Gastrocnemius medialis (tissue), 4 donors: ENCODE data around the gene HOATZ. TPM values are rescaled to one million over a fixed set of nuclear protein-coding genes. Genes with fewer than 3 reads are reported as not detected.

Experiments
- ATAC-seq, 2 donors: fragments of 150-250 bp; one replicate each; pipeline ENCODE4 v1.9.1; 2016
- DNase-seq, 2 donors: peaks; one replicate each; pipeline ENCODE4 v3.0.0-alpha.2; 2019
- H3K27ac ChIP-seq, 4 donors: fragments of 200-600 bp; sonication (generic); 1 replicate in 1 of 4; 2 replicates in 3 of 4; pipeline ENCODE4 v1.5.1; 2016 to 2018; ENCODE audit warnings: mild to moderate bottlenecking in 2 of 4, moderate library complexity in 1 of 4
- H3K27me3 ChIP-seq, 3 donors: fragments of 200-600 bp; sonication (generic) in 2 of 3; 1 replicate in 1 of 3; 2 replicates in 2 of 3; pipeline versions ENCODE4 v1.5.1 to v1.6.0; 2016 to 2019; ENCODE audit warnings: mild to moderate bottlenecking in 1 of 3, moderate library complexity in 1 of 3
- H3K36me3 ChIP-seq, 2 donors: fragments of 200-600 bp; sonication (generic) in 1 of 2; one replicate each; pipeline ENCODE4 v1.5.1; 2017 to 2018
- H3K4me1 ChIP-seq, 2 donors: fragments of 200-600 bp; sonication (generic) in 1 of 2; one replicate each; pipeline ENCODE4 v1.5.1; 2016 to 2017; ENCODE audit warnings: mild to moderate bottlenecking in 2 of 2
- H3K4me3 ChIP-seq, 4 donors: fragments of 200-600 bp; sonication (generic) in 3 of 4; 1 replicate in 1 of 4; 2 replicates in 3 of 4; pipeline ENCODE4 v1.5.1; 2016 to 2019; ENCODE audit warnings: mild to moderate bottlenecking in 2 of 4
- H3K9me3 ChIP-seq, 3 donors: fragments of 200-600 bp; sonication (generic) in 2 of 3; 1 replicate in 1 of 3; 2 replicates in 2 of 3; pipeline ENCODE4 v1.5.1; 2016 to 2019
- POLR2A ChIP-seq, 2 donors: fragments of 450-650 bp; IDR thresholded peaks; one replicate each; pipeline ENCODE4 v1.6.1; 2017; ENCODE audit warnings: antibody characterized with exemption in 2 of 2, mild to moderate bottlenecking in 2 of 2, moderate library complexity in 2 of 2
- in situ Hi-C, 4 donors: fragments of 200-750 bp; cut with MboI; loops; one replicate each; pipeline versions ENCODE4 v1.15.0 to v1.8.0; 2017; ENCODE audit warnings: low sequenced_read_pairs in 4 of 4
- intact Hi-C: fragments of 100-400 bp; cut with DNase I; formaldehyde crosslinking; loops from one replicate; pipeline ENCODE4 v1.15.1; 2023; ENCODE audit warnings: low total_unique reads
- microRNA counts, 2 donors: library from miRNA; unstranded; fragments of <30 nt; microRNA quantifications; one replicate each; lab custom pipeline; 2016
- microRNA-seq, 2 donors: library from miRNA; unstranded; fragments of <30 nt; microRNA quantifications; one replicate each; pipeline ENCODE4, GENCODE V29; 2016; ENCODE audit warnings: borderline replicate concordance in 2 of 2
- total RNA-seq, 4 donors: library from RNA; depleted of rRNA; stranded (reverse); fragments of >200 nt; gene quantifications; one replicate each; pipeline versions ENCODE4 v1.1.0 to v1.2.3, GENCODE V29; 2016
- TF ChIP-seq, protein P1 (sequence below), 5 experiments: fragments of 450-650 bp in 3 of 5; fragments of 200-600 bp in 2 of 5; sonication (generic) in 2 of 5; IDR thresholded peaks in 4 of 5; conservative IDR thresholded peaks in 1 of 5; 1 replicate in 4 of 5; 2 replicates in 1 of 5; pipeline ENCODE4 v1.5.1; 2016 to 2019; ENCODE audit warnings: antibody characterized with exemption in 5 of 5, mild to moderate bottlenecking in 3 of 5, moderate library complexity in 3 of 5

HOATZ gene
- total RNA-seq, 4 donors from 2014 or later, result not detected

DNA sequence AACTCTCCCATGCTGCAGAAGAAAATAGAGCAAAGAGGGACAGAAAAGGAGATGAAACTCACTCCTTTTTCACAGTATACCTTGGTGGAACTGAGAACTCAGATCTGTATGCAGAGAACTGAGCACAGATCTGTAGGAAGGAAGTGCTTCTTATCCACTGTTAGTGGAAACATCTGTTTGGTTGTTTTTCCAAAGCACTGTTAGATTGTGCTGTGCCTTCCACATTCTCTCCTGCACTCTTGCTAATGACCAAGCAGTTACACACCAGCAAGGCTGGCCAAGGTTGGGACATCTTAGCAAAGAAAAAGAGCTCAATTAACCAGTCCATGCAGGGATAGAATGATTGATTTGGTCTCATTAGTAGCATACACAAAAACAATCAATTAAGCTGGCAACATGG, 67.6 kb downstream of the HOATZ start:
- Histone ChIP-seq H3K4me1 (no peaks in the 10 kb centered on the region), H3K4me3 (no peak overlapping the region), H3K36me3 (no peaks in the 10 kb centered on the region), H3K27me3 (no peaks in the 10 kb centered on the region), H3K9me3 (no peaks in the 10 kb centered on the region), H3K27ac (no peak overlapping the region)
- no peak for DNase-seq
- ATAC-seq, result no peak
- intact Hi-C loops, result no loop called here
- TF ChIP-seq, protein P1, sequence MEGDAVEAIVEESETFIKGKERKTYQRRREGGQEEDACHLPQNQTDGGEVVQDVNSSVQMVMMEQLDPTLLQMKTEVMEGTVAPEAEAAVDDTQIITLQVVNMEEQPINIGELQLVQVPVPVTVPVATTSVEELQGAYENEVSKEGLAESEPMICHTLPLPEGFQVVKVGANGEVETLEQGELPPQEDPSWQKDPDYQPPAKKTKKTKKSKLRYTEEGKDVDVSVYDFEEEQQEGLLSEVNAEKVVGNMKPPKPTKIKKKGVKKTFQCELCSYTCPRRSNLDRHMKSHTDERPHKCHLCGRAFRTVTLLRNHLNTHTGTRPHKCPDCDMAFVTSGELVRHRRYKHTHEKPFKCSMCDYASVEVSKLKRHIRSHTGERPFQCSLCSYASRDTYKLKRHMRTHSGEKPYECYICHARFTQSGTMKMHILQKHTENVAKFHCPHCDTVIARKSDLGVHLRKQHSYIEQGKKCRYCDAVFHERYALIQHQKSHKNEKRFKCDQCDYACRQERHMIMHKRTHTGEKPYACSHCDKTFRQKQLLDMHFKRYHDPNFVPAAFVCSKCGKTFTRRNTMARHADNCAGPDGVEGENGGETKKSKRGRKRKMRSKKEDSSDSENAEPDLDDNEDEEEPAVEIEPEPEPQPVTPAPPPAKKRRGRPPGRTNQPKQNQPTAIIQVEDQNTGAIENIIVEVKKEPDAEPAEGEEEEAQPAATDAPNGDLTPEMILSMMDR (IDR thresholded peaks at IDR 0.05 in 4 of 5, conservative IDR thresholded peaks at IDR 0.05 in 1 of 5), result no peak
- TF ChIP-seq POLR2A (IDR thresholded peaks at IDR 0.05), result no peak
- in situ Hi-C loops, result no loop called here

DNA sequence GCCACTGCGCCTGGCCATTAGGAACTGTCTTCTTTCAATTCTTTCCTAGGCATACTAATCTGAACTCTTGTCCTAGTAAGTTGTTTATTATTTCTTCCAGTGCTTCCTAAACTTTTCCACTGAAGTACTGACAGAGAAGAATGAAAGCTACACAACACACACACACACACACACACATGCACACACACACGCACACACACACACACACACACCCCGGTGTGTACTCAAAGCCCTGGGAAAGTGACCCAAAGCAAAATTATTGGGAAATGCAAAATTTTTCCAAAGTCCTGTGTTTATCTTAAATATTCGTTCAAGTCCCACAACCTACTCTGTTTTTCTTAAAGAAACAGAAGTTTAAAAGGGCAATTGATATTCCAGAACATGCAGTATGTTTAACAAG, 68.3 kb downstream of the HOATZ start:
- TF ChIP-seq, protein P1 (IDR thresholded peaks at IDR 0.05 in 4 of 5, conservative IDR thresholded peaks at IDR 0.05 in 1 of 5), result no peak
- no peak for TF ChIP-seq POLR2A (IDR thresholded peaks at IDR 0.05)
- no peak overlapping the region for H3K27ac ChIP-seq
- H3K36me3 ChIP-seq, result no peaks in the 10 kb centered on the region
- H3K9me3 ChIP-seq, result no peaks in the 10 kb centered on the region
- no peaks in the 10 kb centered on the region for H3K4me1 ChIP-seq
- in situ Hi-C loops (no loop called here), intact Hi-C loops (no loop called here)
- no peak for DNase-seq
- ATAC-seq, result no peak
- H3K4me3 ChIP-seq, result no peak overlapping the region
- H3K27me3 ChIP-seq, result no peaks in the 10 kb centered on the region

DNA sequence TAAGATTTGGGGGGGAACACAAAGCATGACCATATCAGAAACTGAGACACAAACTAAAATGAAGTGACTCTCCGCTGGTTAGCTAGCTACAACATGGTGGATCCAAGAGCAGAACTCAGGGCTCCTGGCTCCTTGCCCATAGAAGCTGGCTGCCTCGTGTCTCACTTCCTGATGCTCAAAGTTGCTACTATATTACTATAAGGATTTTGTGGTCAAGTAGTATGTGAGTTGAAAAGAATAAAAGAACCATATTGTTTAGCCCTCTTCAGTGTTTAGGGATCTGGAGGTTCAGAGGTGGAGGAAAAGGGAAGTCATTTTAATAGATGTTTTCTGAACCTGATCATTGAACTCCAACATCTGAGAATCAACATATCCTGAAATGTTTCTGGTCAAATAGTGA, 70.8 kb downstream of the HOATZ start:
- Histone ChIP-seq H3K9me3 (no peaks in the 10 kb centered on the region), H3K36me3 (no peaks in the 10 kb centered on the region), H3K4me1 (no peaks in the 10 kb centered on the region), H3K4me3 (no peak overlapping the region), H3K27ac (no peak overlapping the region), H3K27me3 (no peaks in the 10 kb centered on the region)
- in situ Hi-C loops, result loop anchor here in 1 of 4 donors (5.0 kb wide), 1 partner anchor 257 kb away; no protein-coding TSS in a partner anchor
- TF ChIP-seq, protein P1 (IDR thresholded peaks at IDR 0.05 in 4 of 5, conservative IDR thresholded peaks at IDR 0.05 in 1 of 5), result no peak
- TF ChIP-seq POLR2A (IDR thresholded peaks at IDR 0.05), result no peak
- ATAC-seq, result no peak
- intact Hi-C loops, result no loop called here
- DNase-seq, result no peak

DNA sequence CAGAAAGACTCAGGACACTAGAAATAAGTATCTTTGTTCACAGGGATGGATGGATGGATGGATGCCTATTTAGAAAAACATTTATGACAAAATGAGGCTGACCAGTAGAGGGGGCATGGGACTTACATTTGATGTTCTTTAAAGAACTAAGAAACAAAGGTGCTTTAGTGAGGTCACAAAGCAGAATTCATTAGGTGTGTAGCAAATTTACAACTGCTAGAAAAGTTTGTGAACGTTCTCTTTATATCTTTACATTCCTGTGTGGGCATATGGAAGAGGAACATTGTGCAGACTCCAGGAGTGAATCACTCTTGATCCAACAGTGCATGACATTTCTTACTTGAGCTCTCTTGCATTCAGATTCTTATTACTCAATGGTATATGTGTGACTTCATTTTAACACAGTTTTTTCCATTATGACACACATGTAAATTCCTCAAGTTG, 71.8 kb downstream of the HOATZ start:
- H3K4me1 ChIP-seq, result no peaks in the 10 kb centered on the region
- intact Hi-C loops, result no loop called here
- TF ChIP-seq, protein P1 (IDR thresholded peaks at IDR 0.05 in 4 of 5, conservative IDR thresholded peaks at IDR 0.05 in 1 of 5), result peak; percentile 38 to 58 (median 56)
- no peak for TF ChIP-seq POLR2A (IDR thresholded peaks at IDR 0.05)
- no peaks in the 10 kb centered on the region for H3K36me3 ChIP-seq
- DNase-seq (no peak), ATAC-seq (peak in 1 of 2 donors; percentile 36)
- H3K9me3 ChIP-seq, result no peaks in the 10 kb centered on the region
- no peaks in the 10 kb centered on the region for H3K27me3 ChIP-seq
- no peak overlapping the region for H3K27ac ChIP-seq
- no peak overlapping the region for H3K4me3 ChIP-seq
- in situ Hi-C loops, result loop anchor here in 1 of 4 donors (5.0 kb wide), 1 partner anchor 256 kb away; no protein-coding TSS in a partner anchor

MicroRNAs encoded within 50 kb of the gene (microRNA counts, 767-probe panel; counts per million panel counts)
- microRNA hsa-miR-34b-3p (lab: Ali Mortazavi, UCI) (356 to 448 counts per million in 2 donors), microRNA hsa-miR-34c-3p (lab: Ali Mortazavi, UCI) (356 to 448 counts per million in 2 donors), microRNA hsa-miR-34c-5p (lab: Ali Mortazavi, UCI) (356 to 448 counts per million in 2 donors)

Small RNA genes lying within 50 kb of the gene (microRNA-seq; reads per million reads assigned to microRNA genes)
- gene MIR34B (2.6 to 3.5 reads per million in 2 donors), gene MIR34C (29.9 to 35.5 reads per million in 2 donors)

Other genes starting within 250 kb of the HOATZ start
- under 1 TPM in 3 of 4 donors, not detected in 1; 0.22 to 0.58 (median 0.46) TPM for gene POU2AF3, start 216.2 kb upstream of the HOATZ start, total RNA-seq
- gene POU2AF1, start 135.5 kb upstream of the HOATZ start, total RNA-seq, result under 1 TPM in 2 of 4 donors, not detected in 2; 0.29 to 0.78 TPM
- not detected for gene BTG4, start 2.4 kb upstream of the HOATZ start, total RNA-seq
- gene LAYN, start 25.9 kb downstream of the HOATZ start, total RNA-seq, result 1 to 10 TPM in 1 of 4 donors, under 1 TPM in 2, not detected in 1; 0.46 to 3.7 (median 0.72) TPM
- gene SIK2, start 87.7 kb downstream of the HOATZ start, total RNA-seq, result 10 to 100 TPM; 16.5 to 98.7 (median 43.8) TPM